Epidermal melanocyte (primary cell): Measurements from ENCODE around the gene PCYOX1L.
A peak's percentile ranks its signal among the peaks of the same experiment; 100 is the strongest.

Source experiments
- DNase-seq: peaks from one replicate; pipeline ENCODE4 v3.0.0; 2011; ENCODE audit warnings: low spot score; ENCODE audit not compliant: insufficient read length

The PCYOX1L gene

DNA sequence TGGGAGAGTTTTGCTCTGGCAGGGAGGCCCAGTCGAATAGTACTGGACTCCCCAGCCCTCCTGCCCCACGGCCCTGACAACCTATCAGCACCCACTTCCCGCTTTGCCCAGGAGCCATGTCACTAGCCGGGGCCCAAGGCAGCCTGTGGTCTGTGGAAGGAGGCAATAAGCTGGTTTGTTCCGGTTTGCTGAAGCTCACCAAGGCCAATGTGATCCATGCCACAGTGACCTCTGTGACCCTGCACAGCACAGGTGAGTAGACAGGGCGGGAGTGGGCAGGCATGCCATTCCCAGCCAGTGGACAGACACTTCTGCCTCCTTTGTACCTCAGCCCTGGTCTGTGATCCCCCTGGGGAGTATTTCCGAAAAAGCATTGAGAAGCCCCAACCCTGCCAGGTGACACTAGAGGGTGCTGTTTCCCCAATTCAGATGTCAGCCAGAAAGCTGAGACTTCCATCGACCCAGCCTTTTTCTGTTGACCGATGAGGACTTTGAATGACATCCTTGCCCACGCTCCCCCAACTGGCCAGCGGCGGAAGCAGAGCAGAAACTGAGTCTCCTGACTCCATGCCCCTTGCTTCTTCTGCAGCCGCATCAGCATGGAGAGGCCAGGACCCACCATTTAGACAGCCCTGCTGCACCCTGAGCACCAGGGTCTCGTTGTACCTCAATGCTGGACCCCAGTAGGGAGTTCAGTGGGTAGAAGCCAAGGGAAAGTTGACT, 9.6 kb downstream of the PCYOX1L start:
- DNase-seq = peak; percentile 79

- DNase-seq = no peak
These were observed 10.3 kb downstream of the PCYOX1L start for GRCh38 chr5:149367972-149368645.

- no peak for DNase-seq
These were observed 13.0 kb downstream of the PCYOX1L start for GRCh38 chr5:149370878-149371277.

DNA sequence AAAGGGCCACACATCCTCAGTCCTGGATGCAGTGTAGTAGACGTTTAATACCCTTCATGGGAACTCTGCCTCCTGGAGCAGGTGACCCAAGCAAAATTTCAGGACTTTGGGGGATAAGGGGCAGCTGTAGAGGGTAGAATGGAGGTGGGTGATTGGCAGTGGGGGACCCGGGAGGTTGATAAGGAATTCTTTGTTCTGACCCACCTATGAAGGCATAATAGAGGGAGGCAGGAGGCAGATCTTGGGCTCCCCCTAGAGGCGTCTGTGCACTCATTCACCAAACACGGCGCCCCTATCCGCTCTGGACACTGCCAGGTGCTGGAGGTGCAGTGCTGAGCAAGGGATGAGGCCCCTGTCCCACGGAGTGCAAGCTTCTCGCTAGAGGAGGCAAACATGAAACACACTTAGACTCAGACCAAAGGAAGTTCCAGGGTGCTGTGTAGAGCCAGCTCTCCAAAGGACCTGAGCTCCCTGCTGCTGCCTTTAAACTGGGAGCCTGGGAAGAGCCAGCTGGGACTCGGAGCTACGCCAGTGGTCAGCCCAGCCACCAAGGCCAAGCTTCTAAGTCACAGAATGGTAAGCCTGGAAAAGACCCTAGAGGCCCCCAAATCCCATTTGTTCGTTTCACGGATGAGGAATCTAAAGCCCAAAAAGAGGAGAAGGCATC, 13.6 kb downstream of the PCYOX1L start:
- DNase-seq = peak; percentile 50

GRCh38 chr5:149372076-149372795, 14.4 kb downstream of the PCYOX1L start:
- DNase-seq = no peak

DNA sequence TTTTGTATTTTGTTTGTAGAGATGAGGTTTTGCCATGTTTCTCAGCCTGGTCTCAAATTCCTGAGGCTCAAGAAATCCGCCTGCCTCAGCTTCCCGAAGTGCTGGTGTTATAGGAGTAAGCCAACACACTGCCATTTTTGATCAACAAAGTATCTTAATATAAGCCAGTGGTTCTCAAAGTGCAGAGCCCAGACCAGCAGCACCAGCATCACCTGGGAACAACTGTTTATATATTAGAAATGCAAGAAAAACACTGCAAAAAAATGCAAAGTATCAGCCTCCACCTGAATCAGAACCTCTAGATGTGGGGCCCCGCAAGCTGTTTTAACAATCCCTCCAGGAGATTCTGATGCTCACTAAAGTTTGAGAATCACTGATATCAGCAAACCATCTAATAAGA, 15.1 kb downstream of the PCYOX1L start:
- no peak for DNase-seq

GRCh38 chr5:149374303-149374702, 16.5 kb downstream of the PCYOX1L start:
- DNase-seq = no peak

GRCh38 chr5:149374801-149375200, 17.0 kb downstream of the PCYOX1L start:
- no peak for DNase-seq

- no peak for DNase-seq
These were observed 17.6 kb downstream of the PCYOX1L start for GRCh38 chr5:149375434-149375833.

DNA sequence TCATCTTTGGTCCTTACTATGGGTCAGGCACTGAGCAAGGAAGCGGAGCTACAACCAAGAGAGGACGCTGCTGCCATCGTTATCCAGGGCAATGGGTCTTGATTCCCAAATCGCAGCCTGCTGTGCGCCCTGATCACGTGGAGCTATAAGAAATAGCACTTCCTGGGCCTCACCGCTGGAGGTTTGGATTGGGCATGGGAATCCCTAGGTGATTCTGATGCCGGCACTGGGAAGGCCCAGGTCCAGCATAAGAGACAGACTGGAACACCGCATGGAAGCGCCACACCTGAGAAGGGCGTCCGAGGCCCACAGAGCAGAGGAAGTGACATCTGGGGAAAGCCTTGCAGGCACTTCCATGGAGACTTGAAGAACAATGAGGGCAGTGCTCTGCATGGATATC, 18.3 kb downstream of the PCYOX1L start:
- DNase-seq = no peak

- DNase-seq = no peak
These were observed 19.0 kb downstream of the PCYOX1L start for GRCh38 chr5:149376711-149377447.

DNA sequence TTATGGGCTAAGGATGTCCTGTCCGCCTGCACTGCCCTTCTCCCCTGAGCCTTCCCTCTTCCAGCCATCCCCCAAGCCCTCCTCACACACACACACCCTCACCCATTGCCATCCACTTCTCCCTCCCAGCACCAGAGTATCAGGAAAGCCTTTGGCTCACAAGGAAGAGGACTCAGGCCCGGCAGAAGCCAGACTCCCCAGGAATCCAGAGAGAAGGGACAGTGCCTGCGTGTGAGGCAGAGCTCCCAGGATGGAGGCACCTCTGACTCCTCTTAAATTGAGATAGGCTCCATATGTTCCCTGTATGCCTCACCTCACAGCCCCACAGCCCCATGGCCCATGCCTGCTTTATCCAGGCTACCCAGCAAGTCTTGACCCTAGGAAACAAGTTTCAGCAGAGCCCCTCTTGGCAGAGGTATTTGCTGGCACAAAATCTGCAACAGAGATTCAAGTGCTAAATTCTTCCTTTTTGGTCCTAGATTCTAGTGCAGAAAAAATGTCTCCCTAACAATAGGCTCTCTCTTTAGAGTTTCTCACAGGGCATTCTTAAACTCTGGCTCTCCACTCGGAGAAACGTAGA, 20.5 kb downstream of the PCYOX1L start:
- DNase-seq = no peak

GRCh38 chr5:149379177-149379761, 21.4 kb downstream of the PCYOX1L start, which contains the start of gene IL17B:
IL17B (minus strand) TSS chr5:149379292; CDS start chr5:149379225, 67 bp downstream.
- no peak for DNase-seq

DNA sequence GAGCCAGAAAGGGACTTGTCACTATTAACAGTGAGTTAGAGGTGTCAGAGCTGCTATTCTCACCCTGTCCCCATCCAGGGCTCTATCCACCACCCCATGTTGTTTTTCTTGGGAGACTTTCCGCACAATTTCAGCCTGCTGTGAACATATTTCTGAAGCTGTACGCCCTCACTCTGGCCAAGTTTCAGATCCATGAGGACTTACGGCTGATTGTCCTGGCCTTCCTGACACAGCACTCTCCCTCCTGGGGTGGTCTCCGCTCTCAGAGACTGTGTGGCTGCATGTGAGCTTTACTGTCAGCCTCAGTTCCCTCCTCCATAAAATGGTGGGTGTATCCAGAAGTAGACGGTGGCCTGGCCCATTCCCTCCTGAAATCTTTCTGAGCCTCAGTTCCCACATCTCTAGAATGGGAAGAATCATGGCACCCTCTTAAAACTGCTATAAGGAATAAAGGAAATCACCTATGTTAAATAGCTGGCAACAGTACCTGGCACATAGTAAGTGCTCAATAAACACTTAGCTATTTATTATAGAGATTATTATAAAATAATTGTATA, 22.1 kb downstream of the PCYOX1L start:
- DNase-seq = no peak

GRCh38 chr5:149380466-149381121, 22.7 kb downstream of the PCYOX1L start:
- DNase-seq = no peak

GRCh38 chr5:149381261-149381985, 23.6 kb downstream of the PCYOX1L start:
- no peak for DNase-seq

DNA sequence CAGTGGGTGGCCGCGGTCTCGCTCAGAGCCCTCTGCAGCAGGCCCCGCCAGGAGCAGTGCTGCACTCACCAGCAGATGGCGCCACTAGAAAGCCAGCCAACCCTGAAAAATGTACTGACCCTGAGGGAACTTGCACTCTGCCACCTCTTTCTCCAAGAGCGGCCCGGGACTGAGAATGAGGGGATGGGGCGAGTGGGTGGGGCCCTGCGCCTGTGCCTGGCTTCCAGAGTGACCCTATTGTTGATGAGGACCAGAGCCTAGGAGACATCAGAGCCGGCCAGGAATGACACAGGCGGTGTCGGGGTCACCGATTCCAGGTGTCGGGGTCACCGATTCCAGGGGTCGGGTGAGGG, 24.1 kb downstream of the PCYOX1L start:
- DNase-seq = peak; percentile 96

DNA sequence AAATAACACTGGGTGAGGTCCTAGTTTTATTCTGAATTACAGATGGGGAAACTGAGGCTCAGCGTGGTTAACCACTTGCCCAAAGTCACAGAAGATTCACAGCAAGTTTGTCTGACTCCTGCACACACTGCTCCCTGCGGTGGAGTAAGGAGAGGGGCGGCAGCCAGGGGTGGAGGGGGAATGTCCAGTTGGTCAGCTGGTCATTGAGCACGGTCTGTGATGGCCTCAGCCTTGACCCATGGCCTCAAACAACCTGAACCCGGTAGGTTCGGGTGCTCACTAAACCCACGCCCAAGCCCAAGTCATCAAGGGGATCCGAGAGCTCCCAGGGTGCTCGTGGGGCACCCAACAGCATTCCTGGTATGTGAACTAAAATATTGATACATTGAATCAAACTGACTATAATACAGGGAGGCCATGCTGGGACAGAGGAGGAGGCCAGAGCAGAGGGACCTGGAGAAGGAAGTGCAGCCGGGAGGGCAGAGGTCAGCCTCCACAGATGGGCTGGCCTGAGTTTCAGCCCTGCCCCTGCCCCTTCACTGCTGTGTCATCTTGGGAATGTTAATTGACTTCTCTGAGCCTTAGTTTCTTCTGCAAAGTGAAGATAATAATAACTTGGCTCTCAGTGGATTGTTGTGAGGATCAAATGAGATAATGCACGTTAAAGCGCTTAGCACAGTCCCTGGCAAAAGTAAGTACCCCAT, 24.8 kb downstream of the PCYOX1L start:
- no peak for DNase-seq
